ENCODE results near the gene NOP56. TPM values are rescaled to one million over a fixed set of nuclear protein-coding genes. Genes with fewer than 3 reads are reported as not detected.
A peak's percentile ranks its signal among the peaks of the same experiment; 100 is the strongest.

The NOP56 gene
- total RNA-seq, 1 donor from 2014 or later = 47.3 TPM

GRCh38 chr20:2657674-2658073 lies 5.2 kb downstream of the NOP56 start:
- no peak for DNase-seq
- no peak for TF ChIP-seq CTCF (IDR thresholded peaks at IDR 0.05; ENCODE audit: borderline replicate concordance)
- Histone ChIP-seq H3K36me3 (peaks cover 90% of the 10 kb centered on the region), H3K27me3 (ENCODE audit: low read depth) (no peaks in the 10 kb centered on the region), H3K27ac (replicated peaks) (no peak overlapping the region), H3K4me1 (peaks cover 28% of the 10 kb centered on the region), H3K9me3 (replicated peaks) (no peaks in the 10 kb centered on the region), H3K4me3 (no peak overlapping the region)
- intact Hi-C loops (cut with micrococcal nuclease) = no loop called here

- Histone ChIP-seq H3K4me1 (peaks cover 28% of the 10 kb centered on the region), H3K9me3 (replicated peaks) (no peaks in the 10 kb centered on the region), H3K4me3 (no peak overlapping the region), H3K27me3 (ENCODE audit: low read depth) (no peaks in the 10 kb centered on the region), H3K36me3 (peaks cover 94% of the 10 kb centered on the region), H3K27ac (replicated peaks) (no peak overlapping the region)
- intact Hi-C loops (cut with micrococcal nuclease) = no loop called here
- TF ChIP-seq CTCF (IDR thresholded peaks at IDR 0.05; ENCODE audit: borderline replicate concordance) = no peak
- no peak for DNase-seq
These were observed 6.3 kb downstream of the NOP56 start for GRCh38 chr20:2658414-2659354.

- H3K4me3 ChIP-seq = no peak overlapping the region
These were observed 7.1 kb downstream of the NOP56 start for GRCh38 chr20:2659547-2659946.

GRCh38 chr20:2663364-2663886 lies 11.0 kb downstream of the NOP56 start:
- peak overlapping the region; percentile 79 for H3K4me3 ChIP-seq
- no peaks in the 10 kb centered on the region for H3K27me3 ChIP-seq (ENCODE audit: low read depth)
- DNase-seq = no peak
- H3K9me3 ChIP-seq (replicated peaks) = no peaks in the 10 kb centered on the region
- peaks cover 24% of the 10 kb centered on the region for H3K4me1 ChIP-seq
- H3K36me3 ChIP-seq = peaks cover 48% of the 10 kb centered on the region
- TF ChIP-seq CTCF (IDR thresholded peaks at IDR 0.05; ENCODE audit: borderline replicate concordance) = no peak
- intact Hi-C loops (cut with micrococcal nuclease) = no loop called here
- H3K27ac ChIP-seq (replicated peaks) = peak overlapping the region; percentile 88

More at GRCh38 chr20:2659547-2659946, 7.1 kb downstream of the NOP56 start:
- no peak for TF ChIP-seq CTCF (IDR thresholded peaks at IDR 0.05; ENCODE audit: borderline replicate concordance)
- Histone ChIP-seq H3K36me3 (peaks cover 87% of the 10 kb centered on the region), H3K27me3 (ENCODE audit: low read depth) (no peaks in the 10 kb centered on the region), H3K9me3 (replicated peaks) (no peaks in the 10 kb centered on the region), H3K4me1 (peaks cover 22% of the 10 kb centered on the region), H3K27ac (replicated peaks) (no peak overlapping the region)
- DNase-seq = no peak
- intact Hi-C loops (cut with micrococcal nuclease) = no loop called here

- Histone ChIP-seq H3K27me3 (ENCODE audit: low read depth) (no peaks in the 10 kb centered on the region), H3K4me1 (peaks cover 24% of the 10 kb centered on the region), H3K27ac (replicated peaks) (peak within 1 kb of the TSS; percentile 88), H3K36me3 (peaks cover 41% of the 10 kb centered on the region), H3K9me3 (replicated peaks) (no peaks in the 10 kb centered on the region), H3K4me3 (peak within 1 kb of the TSS; percentile 79)
- peak; percentile 94 for DNase-seq
- intact Hi-C loops (cut with micrococcal nuclease) = no loop called here
- no peak for TF ChIP-seq CTCF (IDR thresholded peaks at IDR 0.05; ENCODE audit: borderline replicate concordance)
These were observed 11.7 kb downstream of the NOP56 start, which contains the start of gene IDH3B for GRCh38 chr20:2663887-2664719. TSS of gene IDH3B (minus strand) at chr20:2664216. CDS start at chr20:2664188, 28 bp downstream.
